ENCODE data around the gene C11orf97. TPM values are rescaled to one million over a fixed set of nuclear protein-coding genes. Genes with fewer than 3 reads are reported as not detected.

The C11orf97 gene
- total and polyA plus RNA-seq, 2 donors (not counting 3 experiments of a cell fraction or from before 2014, with no cell fraction given), result not detected

GRCh38 chr11:94494126-94494680, 18.1 kb upstream of the C11orf97 start:
- Histone ChIP-seq H3K4me3 (replicated peaks in 1 of 3; ENCODE audit: insufficient read depth in 1 of 3, low read depth in 1 of 3, low read length in 3 of 3) (peak overlapping the region; percentile 68 to 91 (median 85)), H2AFZ (ENCODE audit: low read depth, low read length) (peak overlapping the region; percentile 85), H3K27me3 (ENCODE audit: control insufficient read depth in 2 of 2, insufficient read depth in 2 of 2, low read length in 2 of 2) (no peaks in the 10 kb centered on the region), H3K4me2 (ENCODE audit: insufficient read depth, low read length) (peak overlapping the region; percentile 96), H4K20me1 (replicated peaks; ENCODE audit: control insufficient read depth, extremely low read depth, insufficient read depth, low read length) (no peaks in the 10 kb centered on the region), H3K27ac (ENCODE audit: insufficient read depth, low read depth, low read length) (peak overlapping the region; percentile 56), H3K4me1 (ENCODE audit: control insufficient read depth, extremely low read depth, insufficient read depth, low read length) (peaks cover 16% of the 10 kb centered on the region), H3K9me3 (replicated peaks; ENCODE audit: control insufficient read depth, insufficient read depth, low read length) (no peaks in the 10 kb centered on the region), H3K79me2 (ENCODE audit: control insufficient read depth, insufficient read depth, low read length) (peaks cover 15% of the 10 kb centered on the region), H3K9me1 (replicated peaks; ENCODE audit: control insufficient read depth, extremely low read depth, insufficient read depth, low read length) (no peaks in the 10 kb centered on the region), H3K9ac (replicated peaks; ENCODE audit: extremely low read depth, insufficient read depth, low read length) (peak overlapping the region; percentile 76), H3K36me3 (ENCODE audit: control insufficient read depth in 2 of 2, extremely low read depth in 1 of 2, insufficient read depth in 2 of 2, low read length in 2 of 2) (peaks cover 3 to 11% of the 10 kb centered on the region in 2 experiments)
- CTCF ChIA-PET, result interaction anchor here (1.0 to 2.7 kb wide), 3 partner anchors 11 to 599 kb away, joined by 3 to 14 read pairs (median 9); no protein-coding TSS in a partner anchor
- no peak for TF ChIP-seq CTCF (IDR thresholded peaks at IDR 0.05; ENCODE audit: extremely low read depth in 1 of 2, insufficient read depth in 1 of 2, low read depth in 1 of 2, low read length in 2 of 2)
- no peak for TF ChIP-seq GATA2 (IDR thresholded peaks at IDR 0.05; ENCODE audit: insufficient read depth, insufficient read length, low read depth, low read length)
- no peak for TF ChIP-seq JUN (IDR thresholded peaks at IDR 0.05; ENCODE audit: borderline replicate concordance, insufficient read depth, insufficient read length, low read depth)
- no peak for TF ChIP-seq EZH2 (IDR thresholded peaks at IDR 0.05; ENCODE audit: borderline replicate concordance, low read depth, low read length, severe bottlenecking)
- no peak for TF ChIP-seq MYC (IDR thresholded peaks at IDR 0.05; ENCODE audit: low read depth, low read length)
- TF ChIP-seq FOS (IDR thresholded peaks at IDR 0.05; ENCODE audit: borderline replicate concordance, insufficient read depth, low read length), result no peak
- TF ChIP-seq POLR2A (IDR thresholded peaks at IDR 0.05; ENCODE audit: low read depth, low read length), result no peak
- intact Hi-C loops (cut with micrococcal nuclease), result loop anchor here (5.0 to 10.0 kb wide), 3 partner anchors 699 to 1297 kb away; partner anchors contain the start of genes C11orf54, SLC36A4 and TAF1D
- dilution Hi-C loops (cut with MboI; ENCODE audit: extremely low pct_ligation_motif_present, low sequenced_read_pairs), result no loop called here
- DNase-seq (ENCODE audit: low read depth, low spot score), result no peak
- POLR2A ChIA-PET, result interaction anchor here (1.0 kb wide), 2 partner anchors 710 to 755 kb away, joined by 3 read pairs; partner anchors contain the start of gene MED17
- BruUV-seq (replicated peaks), result TSS peak; percentile 75
- FAIRE-seq, result peak; percentile 52
